Fibroblast of skin of left biceps (primary cell): ENCODE measurements around the gene SYTL3.
"Not testable (repeated sequence)": the region's sequence is repeated elsewhere in the genome, so short reads cannot be mapped to it uniquely, and the experiment has no call there.

Source experiments
- DNase-seq, 2 experiments: peaks; one replicate each; pipeline ENCODE4 v3.0.0-alpha.2; 2013; ENCODE audit warnings: low read depth in 2 of 2

SYTL3 gene

DNA sequence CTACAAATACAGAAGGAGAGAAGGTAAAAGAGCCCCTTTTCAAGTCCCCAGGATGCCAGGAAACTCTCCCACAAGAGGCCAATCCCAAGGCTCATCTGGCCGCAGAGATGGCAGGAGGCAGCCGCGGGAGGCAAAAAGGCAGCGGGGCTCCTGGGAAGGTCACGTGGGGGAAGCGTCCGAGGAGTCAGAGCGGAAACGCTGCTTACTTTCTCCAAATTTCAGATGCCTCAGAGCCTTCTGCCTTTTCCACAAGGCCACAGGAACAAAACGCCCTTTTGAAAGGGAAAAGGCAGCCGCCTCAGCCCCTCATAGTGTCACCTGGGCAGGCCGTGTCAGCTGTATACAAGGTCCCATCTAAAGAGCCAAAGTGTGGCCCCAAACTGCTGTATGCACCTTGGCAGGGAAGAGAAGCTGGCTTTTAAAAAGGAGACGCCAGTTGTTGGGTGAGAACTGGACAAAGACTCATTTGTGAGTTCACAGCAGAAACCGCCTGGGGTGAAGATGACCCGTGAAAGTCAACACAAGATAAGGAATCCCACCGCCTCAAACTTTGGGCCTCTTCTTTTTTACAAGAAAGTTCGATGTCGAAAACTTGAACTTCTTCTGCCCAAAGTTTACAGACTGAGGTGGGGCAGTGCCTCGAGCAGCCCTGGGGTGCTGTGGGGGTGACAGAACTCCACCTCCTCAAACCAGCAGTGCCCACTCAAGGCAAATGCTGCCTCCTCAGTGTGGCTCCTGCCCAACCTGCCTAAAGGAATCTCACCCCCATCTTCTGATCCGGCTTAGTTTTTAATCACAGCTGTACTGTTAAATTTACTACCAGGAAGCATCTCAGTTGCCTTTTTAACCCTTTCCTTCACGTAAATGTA is 124.0 kb downstream of the SYTL3 start:
- no peak for DNase-seq

DNA sequence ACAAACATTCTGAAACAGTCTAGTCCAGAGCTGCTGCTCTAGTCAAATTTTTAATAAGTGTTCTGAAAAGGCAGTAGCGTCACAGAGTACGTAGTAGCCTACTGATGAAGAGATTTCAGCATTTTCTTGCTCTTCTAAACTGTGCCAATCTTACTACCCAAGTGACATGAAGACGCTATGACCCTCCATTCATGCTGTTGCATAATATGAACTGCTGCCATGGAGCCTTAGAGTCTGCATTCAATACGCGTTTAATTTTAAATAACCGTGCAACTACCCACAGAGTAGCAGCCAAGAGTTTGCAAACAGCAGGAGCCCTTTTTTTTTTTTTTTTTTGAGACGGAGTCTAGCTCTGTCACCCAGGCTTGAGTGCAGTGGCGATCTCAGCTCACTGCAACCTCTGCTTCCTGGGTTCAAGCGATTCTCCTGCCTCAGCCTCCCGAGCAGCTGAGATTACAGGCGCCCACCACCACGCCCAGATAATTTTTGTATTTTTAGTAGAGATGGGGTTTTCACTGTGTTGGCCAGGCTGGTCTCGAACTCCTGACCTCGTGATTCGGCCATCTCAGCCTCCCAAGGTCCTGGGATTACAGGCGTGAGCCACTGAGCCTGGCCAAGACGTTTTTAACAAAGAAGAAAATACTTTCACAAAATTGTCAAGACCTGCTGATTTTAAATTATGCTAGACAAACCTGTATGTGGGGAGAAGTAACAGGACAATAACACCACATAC is 125.0 kb downstream of the SYTL3 start:
- DNase-seq, result no peak

GRCh38 chr6:158775832-158776231 is 126.0 kb downstream of the SYTL3 start:
- no peak for DNase-seq

- DNase-seq, result no peak
Observed at GRCh38 chr6:158776737-158777136, 126.9 kb downstream of the SYTL3 start.

DNA sequence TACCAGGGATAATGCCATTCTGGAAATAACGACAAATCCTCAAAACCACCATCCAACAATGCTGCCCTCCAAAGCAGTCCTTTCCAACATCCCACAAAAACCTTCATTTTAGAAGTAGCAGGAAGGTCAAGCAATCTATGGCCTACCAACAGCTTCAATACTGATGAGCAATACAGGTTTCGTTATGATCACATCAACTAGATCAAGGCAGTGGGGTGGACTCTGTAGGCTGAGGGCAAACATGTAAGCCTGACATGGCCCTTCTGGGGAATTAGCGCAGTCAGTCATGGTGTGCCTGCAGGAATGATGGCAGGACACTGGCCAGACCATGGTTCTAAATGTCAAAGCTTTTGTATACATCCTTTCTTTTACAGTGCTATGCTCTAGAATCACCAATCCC is 127.7 kb downstream of the SYTL3 start:
- no peak for DNase-seq

DNA sequence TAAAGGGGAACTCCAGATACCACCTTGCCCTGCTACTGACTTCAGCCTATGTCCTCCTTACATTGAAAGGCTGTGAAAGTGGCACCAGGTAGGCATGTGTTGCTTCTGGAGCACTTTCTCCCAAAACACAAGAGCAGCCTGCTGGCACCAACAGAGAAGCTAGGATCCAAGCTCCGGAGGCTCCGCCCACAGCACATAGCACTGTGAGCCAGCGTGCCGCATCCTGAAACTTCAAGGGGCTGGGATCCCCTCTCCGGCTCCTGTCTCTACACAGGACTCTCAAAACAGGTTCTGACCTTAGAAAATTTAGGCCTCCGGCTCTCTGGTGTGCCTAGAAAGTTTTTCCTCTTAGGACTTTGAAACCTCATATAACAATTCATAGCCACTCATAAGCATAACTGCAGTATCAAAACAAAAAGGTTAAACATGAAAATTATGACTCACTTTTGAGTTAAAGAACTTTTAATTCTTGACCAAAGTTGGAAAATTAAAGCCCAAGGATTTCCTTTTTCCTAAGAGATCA is 128.2 kb downstream of the SYTL3 start:
- DNase-seq, result no peak

- no peak for DNase-seq
Observed at GRCh38 chr6:158780246-158780884, 130.5 kb downstream of the SYTL3 start.

DNA sequence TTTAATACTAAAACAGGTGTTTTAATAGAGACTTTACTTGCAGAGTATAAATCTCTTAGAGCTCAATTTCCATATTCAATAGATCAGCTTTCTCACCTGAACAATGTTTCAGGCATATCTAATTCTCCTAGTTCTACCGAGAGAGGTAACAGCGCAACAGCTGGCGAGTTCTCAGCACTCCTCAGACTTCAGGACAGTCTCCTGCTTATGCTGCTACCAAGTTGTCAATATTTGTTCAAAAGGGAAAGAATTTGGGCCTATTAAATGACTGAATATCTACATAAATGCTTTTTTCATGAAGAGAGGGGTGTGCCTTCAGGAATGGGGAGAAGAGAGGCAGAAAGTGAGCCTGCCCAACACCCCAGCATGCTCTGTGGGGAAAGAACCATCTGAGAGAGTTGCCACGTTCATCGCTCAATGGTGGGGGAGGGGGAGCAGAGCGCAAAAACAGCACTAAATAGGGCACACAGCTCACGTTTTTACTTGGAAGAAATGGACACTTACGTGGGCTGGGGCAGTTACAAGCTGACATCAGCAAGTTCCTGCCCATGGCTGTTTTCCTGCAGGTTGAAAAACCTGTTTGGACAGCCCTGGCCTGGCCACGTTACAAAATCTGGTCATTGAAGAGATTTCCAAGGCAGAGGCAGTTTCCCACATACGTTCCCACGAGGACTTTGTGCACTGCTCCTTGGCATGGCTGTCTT is 131.3 kb downstream of the SYTL3 start:
- DNase-seq, result no peak

GRCh38 chr6:158781692-158782373 is 132.0 kb downstream of the SYTL3 start:
- DNase-seq, result no peak

GRCh38 chr6:158782432-158783166 is 132.7 kb downstream of the SYTL3 start:
- no peak for DNase-seq

- DNase-seq, result no peak
Observed at GRCh38 chr6:158783167-158783450, 133.3 kb downstream of the SYTL3 start.

GRCh38 chr6:158783851-158784250 is 134.0 kb downstream of the SYTL3 start:
- DNase-seq, result no peak

GRCh38 chr6:158784505-158784904 is 134.7 kb downstream of the SYTL3 start:
- no peak for DNase-seq

GRCh38 chr6:158785036-158785435 is 135.2 kb downstream of the SYTL3 start:
- no peak for DNase-seq

DNA sequence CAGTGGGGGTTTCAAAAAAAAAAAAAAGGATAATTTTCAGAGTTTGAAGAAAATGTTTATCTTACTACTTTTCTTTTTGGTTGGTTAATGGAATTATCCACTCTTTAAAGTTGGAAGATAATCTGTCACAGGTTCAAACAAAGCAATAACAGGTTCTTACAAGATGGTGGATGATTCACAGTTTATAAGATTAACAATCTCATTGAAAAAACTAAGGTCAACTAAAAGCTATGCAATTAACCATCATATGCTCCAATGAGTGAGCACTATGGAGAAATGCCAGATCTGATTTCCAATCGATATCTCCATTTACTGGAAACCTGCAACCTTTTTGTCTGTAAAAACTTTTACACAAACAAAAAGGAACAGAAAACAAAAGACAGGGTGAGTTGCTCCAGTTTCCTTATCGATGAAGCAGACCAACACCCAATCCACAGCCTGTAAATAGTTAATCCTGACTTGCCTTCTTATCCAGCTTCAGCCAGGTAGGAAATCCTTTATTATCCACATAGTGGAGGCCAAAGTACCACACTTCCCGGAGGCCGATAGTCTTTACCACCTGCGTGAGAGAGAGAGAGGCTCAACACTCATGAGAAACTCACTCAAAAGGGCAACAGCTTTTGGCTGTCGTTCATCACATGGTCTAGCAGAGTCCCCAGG is 136.9 kb downstream of the SYTL3 start:
- DNase-seq, result no peak

GRCh38 chr6:158787395-158787794 is 137.5 kb downstream of the SYTL3 start:
- no peak for DNase-seq

- DNase-seq, result no peak
Observed at GRCh38 chr6:158789115-158789917, 139.5 kb downstream of the SYTL3 start.

- no peak for DNase-seq
Observed at GRCh38 chr6:158791274-158791855, 141.5 kb downstream of the SYTL3 start.

DNA sequence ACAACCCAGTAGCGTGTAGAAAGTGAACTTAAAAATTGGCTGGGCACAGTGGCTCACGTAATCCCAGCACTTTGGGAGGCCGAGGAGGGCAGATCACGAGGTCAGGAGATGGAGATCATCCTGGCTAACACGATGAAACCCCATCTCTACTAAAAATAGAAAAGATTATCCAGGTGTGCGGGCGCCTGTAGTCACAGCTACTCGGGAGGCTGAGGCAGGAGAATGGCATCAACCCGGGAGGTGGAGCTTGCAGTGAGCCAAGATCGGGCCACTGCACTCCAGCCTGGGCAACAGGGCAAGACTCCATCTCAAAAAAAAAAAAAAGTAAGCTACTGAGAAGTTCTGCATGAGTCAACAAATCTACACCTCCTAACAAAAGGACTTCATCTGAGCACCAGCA is 142.7 kb downstream of the SYTL3 start:
- DNase-seq, result not testable (repeated sequence)
